22Rv1 (cell line): ENCODE results near the gene GTF3C5.
"Not testable (repeated sequence)": the region's sequence is repeated elsewhere in the genome, so short reads cannot be mapped to it uniquely, and the experiment has no call there.

Experiments
- H3K27ac ChIP-seq: fragments of 450-650 bp; 2 replicates; pipeline ENCODE4 v1.5.1; 2017
- CTCF ChIP-seq: fragments of 450-650 bp; IDR thresholded peaks from 2 replicates; pipeline ENCODE4 v1.5.1; 2017; ENCODE audit warnings: mild to moderate bottlenecking
- ZFX ChIP-seq: fragments of 450-650 bp; IDR thresholded peaks from 2 replicates; pipeline ENCODE4 v1.6.1; 2017; ENCODE audit warnings: antibody characterized with exemption, borderline replicate concordance

Gene GTF3C5

GRCh38 chr9:132986114-132986513 is 44.7 kb upstream of the GTF3C5 start:
- TF ChIP-seq CTCF = no peak
- TF ChIP-seq ZFX = no peak

GRCh38 chr9:132986640-132987620 is 43.9 kb upstream of the GTF3C5 start:
- no peak overlapping the region for H3K27ac ChIP-seq
- TF ChIP-seq ZFX = no peak
- TF ChIP-seq CTCF = no peak

More at GRCh38 chr9:132986114-132986513, 44.7 kb upstream of the GTF3C5 start:
- H3K27ac ChIP-seq = no peak overlapping the region

GRCh38 chr9:132988244-132989013 is 42.4 kb upstream of the GTF3C5 start:
- TF ChIP-seq CTCF (no peak), ZFX (no peak)
- H3K27ac ChIP-seq = no peak overlapping the region

GRCh38 chr9:132989014-132989310 is 41.8 kb upstream of the GTF3C5 start:
- TF ChIP-seq ZFX (no peak), CTCF (no peak)
- H3K27ac ChIP-seq = no peak overlapping the region

GRCh38 chr9:132989414-132989996 is 41.3 kb upstream of the GTF3C5 start:
- H3K27ac ChIP-seq = no peak overlapping the region
- TF ChIP-seq ZFX (no peak), CTCF (no peak)

- not testable (repeated sequence) for H3K27ac ChIP-seq
Measured at GRCh38 chr9:132989998-132990557, 40.7 kb upstream of the GTF3C5 start.

- TF ChIP-seq CTCF (no peak), ZFX (no peak)
Measured at GRCh38 chr9:132990781-132991180, 40.0 kb upstream of the GTF3C5 start.

More at GRCh38 chr9:132990781-132991180, 40.0 kb upstream of the GTF3C5 start:
- H3K27ac ChIP-seq = no peak overlapping the region
